Measurements from ENCODE around the gene PLSCR4. TPM values are rescaled to one million over a fixed set of nuclear protein-coding genes. Genes with fewer than 3 reads are reported as not detected.

The PLSCR4 gene
- polyA plus RNA-seq, 1 of the 3 experiments (the other 2 are of a cell fraction), result 0.05 TPM

DNA sequence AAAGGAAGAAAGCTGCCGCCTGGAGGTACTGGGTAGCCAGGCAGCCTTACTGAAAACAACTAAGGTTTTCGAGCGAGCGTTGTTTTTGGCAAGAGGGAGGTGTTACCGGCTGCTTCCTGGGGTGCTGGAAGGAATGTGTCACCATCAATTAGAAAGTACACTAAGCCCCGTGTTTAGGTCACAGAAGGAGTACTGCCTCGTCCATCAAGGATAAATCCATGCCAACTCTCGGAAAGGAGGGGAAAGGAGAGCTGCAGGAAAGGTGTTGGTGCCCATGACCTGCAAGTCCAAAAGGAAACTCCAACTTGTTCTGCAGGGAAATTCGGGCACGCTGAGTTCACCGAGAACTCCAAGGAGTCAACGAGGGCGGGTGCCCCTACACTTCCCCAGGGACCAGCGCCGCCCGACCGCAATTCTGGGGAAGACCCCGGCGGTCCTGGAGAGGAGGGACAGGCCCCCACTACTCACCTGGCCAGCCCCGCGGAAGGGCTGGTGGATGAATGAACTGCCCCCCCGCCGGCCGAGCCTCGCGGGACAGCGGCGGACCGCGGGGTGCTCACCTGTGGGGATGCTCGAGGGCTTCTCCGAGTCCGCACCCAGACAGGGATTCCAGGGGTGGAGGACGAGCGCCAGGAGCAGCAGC is 90.5 kb downstream of the PLSCR4 start:
- Histone ChIP-seq H3K9me2 (no peaks in the 10 kb centered on the region), H3F3A (replicated peaks; ENCODE audit: insufficient read depth) (no peaks in the 10 kb centered on the region), H3K4me1 (ENCODE audit: control insufficient read depth in 1 of 2, insufficient read depth in 2 of 2, low read depth in 1 of 2, low read length in 1 of 2) (no peaks in the 10 kb centered on the region; a peak in 1 of 4 replicates), H4K20me1 (ENCODE audit: insufficient read depth) (no peaks in the 10 kb centered on the region), H3K79me2 (ENCODE audit: insufficient read depth) (no peaks in the 10 kb centered on the region), H3K36me3 (replicated peaks in 1 of 2; ENCODE audit: control insufficient read depth in 1 of 2, insufficient read depth in 2 of 2, low read length in 1 of 2) (no peaks in the 10 kb centered on the region), H3K4me3 (ENCODE audit: low read depth in 2 of 2, low read length in 1 of 2) (peak overlapping the region; percentile 25 to 37; a peak in 3 of 4 replicates), H3K27me3 (ENCODE audit: insufficient read depth) (peaks cover 33% of the 10 kb centered on the region), H3K9ac (no peak overlapping the region; the same call in 1 of the 2 replicates), H3K27ac (ENCODE audit: low read depth in 2 of 2, low read length in 1 of 2) (no peak overlapping the region), H3K9me3 (no peaks in the 10 kb centered on the region), H3K4me2 (peak overlapping the region; percentile 66; the same call in 1 of the 2 replicates), H2AFZ (ENCODE audit: low read depth) (peak overlapping the region; percentile 2; the same call in 1 of the 2 replicates)
- TF ChIP-seq, protein P1, sequence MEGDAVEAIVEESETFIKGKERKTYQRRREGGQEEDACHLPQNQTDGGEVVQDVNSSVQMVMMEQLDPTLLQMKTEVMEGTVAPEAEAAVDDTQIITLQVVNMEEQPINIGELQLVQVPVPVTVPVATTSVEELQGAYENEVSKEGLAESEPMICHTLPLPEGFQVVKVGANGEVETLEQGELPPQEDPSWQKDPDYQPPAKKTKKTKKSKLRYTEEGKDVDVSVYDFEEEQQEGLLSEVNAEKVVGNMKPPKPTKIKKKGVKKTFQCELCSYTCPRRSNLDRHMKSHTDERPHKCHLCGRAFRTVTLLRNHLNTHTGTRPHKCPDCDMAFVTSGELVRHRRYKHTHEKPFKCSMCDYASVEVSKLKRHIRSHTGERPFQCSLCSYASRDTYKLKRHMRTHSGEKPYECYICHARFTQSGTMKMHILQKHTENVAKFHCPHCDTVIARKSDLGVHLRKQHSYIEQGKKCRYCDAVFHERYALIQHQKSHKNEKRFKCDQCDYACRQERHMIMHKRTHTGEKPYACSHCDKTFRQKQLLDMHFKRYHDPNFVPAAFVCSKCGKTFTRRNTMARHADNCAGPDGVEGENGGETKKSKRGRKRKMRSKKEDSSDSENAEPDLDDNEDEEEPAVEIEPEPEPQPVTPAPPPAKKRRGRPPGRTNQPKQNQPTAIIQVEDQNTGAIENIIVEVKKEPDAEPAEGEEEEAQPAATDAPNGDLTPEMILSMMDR (IDR thresholded peaks at IDR 0.05), result peak; percentile 25
- no peak for TF ChIP-seq JUND (IDR thresholded peaks at IDR 0.05)
- 7% methylated on average over 12 of the region's 35 CpGs for WGBS (ENCODE audit: low lambda C conversion rate)
- peak; percentile 20 for DNase-seq
- ChIA-PET POLR2A (no interaction called here), CTCF (interaction anchor here (1.6 to 1.8 kb wide), 2 partner anchors 29 to 95 kb away, joined by 5 to 6 read pairs; no protein-coding TSS in a partner anchor)

DNA sequence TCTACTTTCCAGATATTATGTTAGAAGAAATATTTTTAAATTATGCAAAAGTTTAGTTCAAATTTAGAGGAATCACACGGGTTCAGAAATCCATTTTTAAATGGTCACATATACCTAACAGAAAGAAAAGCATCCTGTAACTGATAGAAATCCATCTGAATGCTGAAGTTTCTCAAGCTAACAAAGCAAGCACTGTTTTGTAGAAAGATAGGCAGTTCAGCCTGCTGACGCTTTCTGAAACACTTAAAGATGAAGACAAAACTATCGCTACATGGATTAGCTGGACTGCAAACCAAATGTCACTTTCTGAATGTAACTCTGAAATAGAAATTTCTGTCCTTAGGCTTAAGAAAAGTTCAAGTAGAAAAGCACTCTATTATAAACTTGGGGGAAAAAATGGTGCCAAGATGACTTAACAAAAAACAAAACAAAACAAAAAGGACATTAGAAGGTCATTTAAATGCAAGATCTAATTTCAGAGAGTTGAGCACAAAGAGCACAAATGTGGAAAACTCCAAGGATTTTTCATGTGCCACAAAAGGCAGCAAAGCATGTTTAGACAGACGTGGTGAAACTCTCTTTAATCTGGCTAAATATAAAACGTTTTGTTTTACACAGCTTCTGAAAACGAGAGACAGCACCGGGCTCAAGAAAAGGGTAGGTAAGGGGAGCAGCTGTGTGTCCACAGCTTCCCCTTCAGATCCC is 91.1 kb downstream of the PLSCR4 start:
- CTCF ChIA-PET, result interaction anchor here (1.6 kb wide), 1 partner anchor 30 kb away, joined by 6 read pairs; no protein-coding TSS in a partner anchor
- 2% methylated on average over 7 of the region's 7 CpGs for WGBS (ENCODE audit: low lambda C conversion rate)
- Histone ChIP-seq H3F3A (replicated peaks; ENCODE audit: insufficient read depth) (no peaks in the 10 kb centered on the region), H4K20me1 (ENCODE audit: insufficient read depth) (no peaks in the 10 kb centered on the region), H3K9ac (no peak overlapping the region), H3K4me1 (ENCODE audit: control insufficient read depth in 1 of 2, insufficient read depth in 2 of 2, low read depth in 1 of 2, low read length in 1 of 2) (no peaks in the 10 kb centered on the region; a peak in 1 of 4 replicates), H3K4me3 (ENCODE audit: low read depth in 2 of 2, low read length in 1 of 2) (peak overlapping the region in 1 of 2 experiments; percentile 37; a peak in 1 of 4 replicates), H3K9me2 (no peaks in the 10 kb centered on the region), H3K27me3 (ENCODE audit: insufficient read depth) (peaks cover 33% of the 10 kb centered on the region), H3K79me2 (ENCODE audit: insufficient read depth) (no peaks in the 10 kb centered on the region), H3K27ac (ENCODE audit: low read depth in 2 of 2, low read length in 1 of 2) (no peak overlapping the region), H2AFZ (ENCODE audit: low read depth) (peak overlapping the region; percentile 2; the same call in 1 of the 2 replicates), H3K4me2 (0 out of 2 replicates have a peak overlapping the region, but pooled peaks have one; percentile 66), H3K36me3 (replicated peaks in 1 of 2; ENCODE audit: control insufficient read depth in 1 of 2, insufficient read depth in 2 of 2, low read length in 1 of 2) (no peaks in the 10 kb centered on the region), H3K9me3 (no peaks in the 10 kb centered on the region)
- no peak for DNase-seq
- POLR2A ChIA-PET, result no interaction called here
- TF ChIP-seq CHD2 (IDR thresholded peaks at IDR 0.05; ENCODE audit: low read length, partially characterized antibody) (no peak), FOSL2 (IDR thresholded peaks at IDR 0.05; ENCODE audit: borderline replicate concordance, low read depth) (no peak), RCOR1 (IDR thresholded peaks at IDR 0.05; ENCODE audit: low read length) (no peak), NFIC (IDR thresholded peaks at IDR 0.05; ENCODE audit: borderline replicate concordance) (no peak), GATA2 (CRISPR knock-in tag; IDR thresholded peaks at IDR 0.05) (no peak), MXI1 (IDR thresholded peaks at IDR 0.05; ENCODE audit: low read depth, low read length) (no peak), EP300 (IDR thresholded peaks at IDR 0.05; ENCODE audit: borderline replicate concordance in 1 of 2, low read depth in 1 of 2, low read length in 1 of 2) (no peak), PBX3 (IDR thresholded peaks at IDR 0.05) (no peak), JUND (IDR thresholded peaks at IDR 0.05) (no peak), SMC3 (IDR thresholded peaks at IDR 0.05; ENCODE audit: low read depth, low read length) (no peak), FOXJ3 (CRISPR knock-in tag; IDR thresholded peaks at IDR 0.05) (no peak)
- TF ChIP-seq, protein P2, sequence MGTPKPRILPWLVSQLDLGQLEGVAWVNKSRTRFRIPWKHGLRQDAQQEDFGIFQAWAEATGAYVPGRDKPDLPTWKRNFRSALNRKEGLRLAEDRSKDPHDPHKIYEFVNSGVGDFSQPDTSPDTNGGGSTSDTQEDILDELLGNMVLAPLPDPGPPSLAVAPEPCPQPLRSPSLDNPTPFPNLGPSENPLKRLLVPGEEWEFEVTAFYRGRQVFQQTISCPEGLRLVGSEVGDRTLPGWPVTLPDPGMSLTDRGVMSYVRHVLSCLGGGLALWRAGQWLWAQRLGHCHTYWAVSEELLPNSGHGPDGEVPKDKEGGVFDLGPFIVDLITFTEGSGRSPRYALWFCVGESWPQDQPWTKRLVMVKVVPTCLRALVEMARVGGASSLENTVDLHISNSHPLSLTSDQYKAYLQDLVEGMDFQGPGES (IDR thresholded peaks at IDR 0.05; ENCODE audit: low read depth, low read length), result no peak
- TF ChIP-seq, protein P3, sequence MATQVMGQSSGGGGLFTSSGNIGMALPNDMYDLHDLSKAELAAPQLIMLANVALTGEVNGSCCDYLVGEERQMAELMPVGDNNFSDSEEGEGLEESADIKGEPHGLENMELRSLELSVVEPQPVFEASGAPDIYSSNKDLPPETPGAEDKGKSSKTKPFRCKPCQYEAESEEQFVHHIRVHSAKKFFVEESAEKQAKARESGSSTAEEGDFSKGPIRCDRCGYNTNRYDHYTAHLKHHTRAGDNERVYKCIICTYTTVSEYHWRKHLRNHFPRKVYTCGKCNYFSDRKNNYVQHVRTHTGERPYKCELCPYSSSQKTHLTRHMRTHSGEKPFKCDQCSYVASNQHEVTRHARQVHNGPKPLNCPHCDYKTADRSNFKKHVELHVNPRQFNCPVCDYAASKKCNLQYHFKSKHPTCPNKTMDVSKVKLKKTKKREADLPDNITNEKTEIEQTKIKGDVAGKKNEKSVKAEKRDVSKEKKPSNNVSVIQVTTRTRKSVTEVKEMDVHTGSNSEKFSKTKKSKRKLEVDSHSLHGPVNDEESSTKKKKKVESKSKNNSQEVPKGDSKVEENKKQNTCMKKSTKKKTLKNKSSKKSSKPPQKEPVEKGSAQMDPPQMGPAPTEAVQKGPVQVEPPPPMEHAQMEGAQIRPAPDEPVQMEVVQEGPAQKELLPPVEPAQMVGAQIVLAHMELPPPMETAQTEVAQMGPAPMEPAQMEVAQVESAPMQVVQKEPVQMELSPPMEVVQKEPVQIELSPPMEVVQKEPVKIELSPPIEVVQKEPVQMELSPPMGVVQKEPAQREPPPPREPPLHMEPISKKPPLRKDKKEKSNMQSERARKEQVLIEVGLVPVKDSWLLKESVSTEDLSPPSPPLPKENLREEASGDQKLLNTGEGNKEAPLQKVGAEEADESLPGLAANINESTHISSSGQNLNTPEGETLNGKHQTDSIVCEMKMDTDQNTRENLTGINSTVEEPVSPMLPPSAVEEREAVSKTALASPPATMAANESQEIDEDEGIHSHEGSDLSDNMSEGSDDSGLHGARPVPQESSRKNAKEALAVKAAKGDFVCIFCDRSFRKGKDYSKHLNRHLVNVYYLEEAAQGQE (IDR thresholded peaks at IDR 0.05; ENCODE audit: low read depth, low read length), result no peak
- TF ChIP-seq, protein P4, sequence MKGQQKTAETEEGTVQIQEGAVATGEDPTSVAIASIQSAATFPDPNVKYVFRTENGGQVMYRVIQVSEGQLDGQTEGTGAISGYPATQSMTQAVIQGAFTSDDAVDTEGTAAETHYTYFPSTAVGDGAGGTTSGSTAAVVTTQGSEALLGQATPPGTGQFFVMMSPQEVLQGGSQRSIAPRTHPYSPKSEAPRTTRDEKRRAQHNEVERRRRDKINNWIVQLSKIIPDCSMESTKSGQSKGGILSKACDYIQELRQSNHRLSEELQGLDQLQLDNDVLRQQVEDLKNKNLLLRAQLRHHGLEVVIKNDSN (IDR thresholded peaks at IDR 0.05; ENCODE audit: borderline replicate concordance, low read depth), result no peak
